Body of pancreas (tissue), 4 donors: Measurements from ENCODE around the gene AMDHD2.
"Not testable (repeated sequence)": the region's sequence is repeated elsewhere in the genome, so short reads cannot be mapped to it uniquely, and the experiment has no call there.

Experiments
- POLR2A ChIP-seq, 3 donors: fragments of 450-650 bp; IDR thresholded peaks; one replicate each; pipeline ENCODE4 v1.6.1; 2016; ENCODE audit warnings: antibody characterized with exemption in 3 of 3, mild to moderate bottlenecking in 2 of 3
- TF ChIP-seq, protein P1 (sequence below), 7 experiments: fragments of 450-650 bp in 4 of 7; fragments of 200-600 bp in 3 of 7; sonication (generic) in 3 of 7; IDR thresholded peaks; one replicate each; pipeline ENCODE4 v1.5.1; 2016 to 2019; ENCODE audit warnings: antibody characterized with exemption in 7 of 7

GRCh38 chr16:2541409-2541808, 21.2 kb downstream of the AMDHD2 start:
- TF ChIP-seq, protein P1, sequence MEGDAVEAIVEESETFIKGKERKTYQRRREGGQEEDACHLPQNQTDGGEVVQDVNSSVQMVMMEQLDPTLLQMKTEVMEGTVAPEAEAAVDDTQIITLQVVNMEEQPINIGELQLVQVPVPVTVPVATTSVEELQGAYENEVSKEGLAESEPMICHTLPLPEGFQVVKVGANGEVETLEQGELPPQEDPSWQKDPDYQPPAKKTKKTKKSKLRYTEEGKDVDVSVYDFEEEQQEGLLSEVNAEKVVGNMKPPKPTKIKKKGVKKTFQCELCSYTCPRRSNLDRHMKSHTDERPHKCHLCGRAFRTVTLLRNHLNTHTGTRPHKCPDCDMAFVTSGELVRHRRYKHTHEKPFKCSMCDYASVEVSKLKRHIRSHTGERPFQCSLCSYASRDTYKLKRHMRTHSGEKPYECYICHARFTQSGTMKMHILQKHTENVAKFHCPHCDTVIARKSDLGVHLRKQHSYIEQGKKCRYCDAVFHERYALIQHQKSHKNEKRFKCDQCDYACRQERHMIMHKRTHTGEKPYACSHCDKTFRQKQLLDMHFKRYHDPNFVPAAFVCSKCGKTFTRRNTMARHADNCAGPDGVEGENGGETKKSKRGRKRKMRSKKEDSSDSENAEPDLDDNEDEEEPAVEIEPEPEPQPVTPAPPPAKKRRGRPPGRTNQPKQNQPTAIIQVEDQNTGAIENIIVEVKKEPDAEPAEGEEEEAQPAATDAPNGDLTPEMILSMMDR (IDR thresholded peaks at IDR 0.05) = not testable (repeated sequence)
- not testable (repeated sequence) for TF ChIP-seq POLR2A (IDR thresholded peaks at IDR 0.05)
